Measurements from ENCODE around the gene AGBL5. TPM values are rescaled to one million over a fixed set of nuclear protein-coding genes. Genes with fewer than 3 reads are reported as not detected.

The AGBL5 gene, protein sequence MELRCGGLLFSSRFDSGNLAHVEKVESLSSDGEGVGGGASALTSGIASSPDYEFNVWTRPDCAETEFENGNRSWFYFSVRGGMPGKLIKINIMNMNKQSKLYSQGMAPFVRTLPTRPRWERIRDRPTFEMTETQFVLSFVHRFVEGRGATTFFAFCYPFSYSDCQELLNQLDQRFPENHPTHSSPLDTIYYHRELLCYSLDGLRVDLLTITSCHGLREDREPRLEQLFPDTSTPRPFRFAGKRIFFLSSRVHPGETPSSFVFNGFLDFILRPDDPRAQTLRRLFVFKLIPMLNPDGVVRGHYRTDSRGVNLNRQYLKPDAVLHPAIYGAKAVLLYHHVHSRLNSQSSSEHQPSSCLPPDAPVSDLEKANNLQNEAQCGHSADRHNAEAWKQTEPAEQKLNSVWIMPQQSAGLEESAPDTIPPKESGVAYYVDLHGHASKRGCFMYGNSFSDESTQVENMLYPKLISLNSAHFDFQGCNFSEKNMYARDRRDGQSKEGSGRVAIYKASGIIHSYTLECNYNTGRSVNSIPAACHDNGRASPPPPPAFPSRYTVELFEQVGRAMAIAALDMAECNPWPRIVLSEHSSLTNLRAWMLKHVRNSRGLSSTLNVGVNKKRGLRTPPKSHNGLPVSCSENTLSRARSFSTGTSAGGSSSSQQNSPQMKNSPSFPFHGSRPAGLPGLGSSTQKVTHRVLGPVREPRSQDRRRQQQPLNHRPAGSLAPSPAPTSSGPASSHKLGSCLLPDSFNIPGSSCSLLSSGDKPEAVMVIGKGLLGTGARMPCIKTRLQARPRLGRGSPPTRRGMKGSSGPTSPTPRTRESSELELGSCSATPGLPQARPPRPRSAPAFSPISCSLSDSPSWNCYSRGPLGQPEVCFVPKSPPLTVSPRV
- total RNA-seq = 10 to 100 TPM in 6 of 10 donors, 1 to 10 TPM in 4; 7.9 to 16.8 (median 11.7) TPM
- polyA plus RNA-seq = 1 to 10 TPM; 4.2 to 6.5 TPM
- long read RNA-seq, donor 1, partial matches to known transcripts = 2 of 11 reads
- long read RNA-seq, donor 1, other reads (novel, unspliced or antisense) = 6 of 11 reads
- long read RNA-seq, donor 2, transcript AGBL5-201 (11 exons, 2,382 nt) = major isoform, 5 of 14 reads
- long read RNA-seq, donor 2, partial matches to known transcripts = 2 of 14 reads
- long read RNA-seq, donor 2, other reads (novel, unspliced or antisense) = 7 of 14 reads
- long read RNA-seq, donor 3, transcript AGBL5-201 (11 exons, 2,382 nt) = major isoform, 5 of 25 reads
- long read RNA-seq, donor 3, partial matches to known transcripts = 12 of 25 reads
- long read RNA-seq, donor 3, other reads (novel, unspliced or antisense) = 7 of 25 reads

DNA sequence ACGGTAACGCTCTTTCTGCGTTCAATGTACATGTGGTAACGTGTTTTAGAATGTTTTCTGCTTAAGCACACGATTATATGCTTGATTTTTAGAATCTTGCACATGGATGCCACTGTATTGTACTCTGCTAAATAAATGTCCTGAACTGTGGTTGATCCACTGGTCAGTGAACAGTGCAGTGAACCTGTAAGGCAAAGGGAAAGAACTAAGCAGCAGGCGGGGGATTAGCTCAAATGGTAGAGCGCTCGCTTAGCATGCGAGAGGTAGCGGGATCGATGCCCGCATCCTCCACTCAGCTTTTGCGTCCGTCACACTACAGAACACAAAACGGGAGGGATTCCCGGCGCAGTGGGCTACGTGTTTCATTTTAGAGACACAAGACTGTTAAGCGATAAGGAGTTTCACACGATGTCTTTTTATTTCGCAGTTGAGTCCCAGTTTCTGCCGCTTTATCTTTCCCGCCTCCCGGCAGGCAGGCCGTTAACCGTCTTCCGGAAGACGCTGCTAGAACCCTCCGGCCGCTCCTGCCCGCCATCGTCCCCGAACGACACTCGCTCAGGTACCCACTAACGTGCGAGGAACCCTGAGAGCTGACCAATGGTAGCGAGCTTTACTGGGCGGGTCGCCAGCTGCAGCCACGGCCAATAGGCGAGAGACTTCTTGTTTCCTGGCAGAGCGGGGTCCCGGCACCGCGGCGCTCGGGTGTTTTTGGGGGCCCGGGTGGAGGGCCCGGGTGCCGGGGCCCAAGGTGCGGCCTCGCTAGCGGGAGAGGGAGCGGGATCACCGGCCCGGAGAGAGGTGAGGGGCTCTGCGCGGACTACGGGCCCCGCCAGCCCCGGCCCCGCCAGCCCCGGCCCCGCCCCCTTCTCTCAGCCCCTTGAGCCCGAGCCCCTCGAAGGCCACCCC, at the start of gene AGBL5:
AGBL5 (plus strand) TSS at position 673 of the 906 bp plus-strand sequence. CDS start 1,291 bp downstream, outside the sequence.
- Histone ChIP-seq H3K4me1 (peaks cover 7 to 22% (median 16%) of the 10 kb centered on the region in 9 donors), H3K27ac (peak within 1 kb of the TSS; percentile 15 to 92 (median 88)), H3K9me3 (no peaks in the 10 kb centered on the region), H3K36me3 (peaks cover 0 to 34% (median 24%) of the 10 kb centered on the region in 9 donors), H3K27me3 (no peaks in the 10 kb centered on the region), H3K4me3 (peak within 1 kb of the TSS; percentile 78 to 97 (median 94))
- intact Hi-C loops (cut with DNase I) = loop anchor here in 5 of 10 donors (1.0 to 5.0 kb wide), 5 partner anchors 20 to 36 kb away; partner anchors contain the start of genes KHK (in 5 of the 5) and OST4 (in 3 of the 5)
- ATAC-seq (peak; percentile 82 to 91 (median 86)), DNase-seq (peak; percentile 95 to 96)
- WGBS, 2 donors = 0% methylated on average over 57 to 66 of the region's 67 CpGs
- TF ChIP-seq, protein P1, sequence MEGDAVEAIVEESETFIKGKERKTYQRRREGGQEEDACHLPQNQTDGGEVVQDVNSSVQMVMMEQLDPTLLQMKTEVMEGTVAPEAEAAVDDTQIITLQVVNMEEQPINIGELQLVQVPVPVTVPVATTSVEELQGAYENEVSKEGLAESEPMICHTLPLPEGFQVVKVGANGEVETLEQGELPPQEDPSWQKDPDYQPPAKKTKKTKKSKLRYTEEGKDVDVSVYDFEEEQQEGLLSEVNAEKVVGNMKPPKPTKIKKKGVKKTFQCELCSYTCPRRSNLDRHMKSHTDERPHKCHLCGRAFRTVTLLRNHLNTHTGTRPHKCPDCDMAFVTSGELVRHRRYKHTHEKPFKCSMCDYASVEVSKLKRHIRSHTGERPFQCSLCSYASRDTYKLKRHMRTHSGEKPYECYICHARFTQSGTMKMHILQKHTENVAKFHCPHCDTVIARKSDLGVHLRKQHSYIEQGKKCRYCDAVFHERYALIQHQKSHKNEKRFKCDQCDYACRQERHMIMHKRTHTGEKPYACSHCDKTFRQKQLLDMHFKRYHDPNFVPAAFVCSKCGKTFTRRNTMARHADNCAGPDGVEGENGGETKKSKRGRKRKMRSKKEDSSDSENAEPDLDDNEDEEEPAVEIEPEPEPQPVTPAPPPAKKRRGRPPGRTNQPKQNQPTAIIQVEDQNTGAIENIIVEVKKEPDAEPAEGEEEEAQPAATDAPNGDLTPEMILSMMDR (IDR thresholded peaks at IDR 0.05) = no peak

DNA sequence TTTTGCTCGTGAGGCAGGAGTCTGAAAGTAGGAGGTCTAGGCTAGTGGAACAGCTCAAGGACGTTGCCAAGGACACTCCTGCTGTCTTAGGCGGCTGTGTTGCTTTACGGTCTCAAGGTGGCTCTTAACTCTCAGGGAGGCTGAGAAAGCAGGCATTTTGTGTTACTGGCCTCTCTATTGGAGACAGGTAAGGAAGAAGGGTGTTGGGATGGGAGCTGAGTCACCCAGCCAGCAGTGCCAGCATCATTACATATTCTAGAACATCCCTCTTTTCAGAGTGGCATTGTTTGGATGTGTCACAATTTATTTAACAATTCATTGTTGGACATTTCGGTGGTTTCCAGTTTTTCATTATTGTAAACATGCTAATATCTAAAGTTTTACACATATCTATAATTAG, 49.5 kb upstream of the AGBL5 start:
- WGBS, 2 donors = 74 to 76% methylated on average over 5 of the region's 5 CpGs
- Histone ChIP-seq H3K4me1 (peaks cover 0 to 8% (median 3%) of the 10 kb centered on the region in 9 donors), H3K27me3 (no peaks in the 10 kb centered on the region), H3K4me3 (no peak overlapping the region), H3K36me3 (no peaks in the 10 kb centered on the region), H3K27ac (no peak overlapping the region), H3K9me3 (no peaks in the 10 kb centered on the region)
- DNase-seq = no peak
- no peak for ATAC-seq
- intact Hi-C loops (cut with DNase I) = no loop called here
- TF ChIP-seq, protein P1 (IDR thresholded peaks at IDR 0.05) = no peak

DNA sequence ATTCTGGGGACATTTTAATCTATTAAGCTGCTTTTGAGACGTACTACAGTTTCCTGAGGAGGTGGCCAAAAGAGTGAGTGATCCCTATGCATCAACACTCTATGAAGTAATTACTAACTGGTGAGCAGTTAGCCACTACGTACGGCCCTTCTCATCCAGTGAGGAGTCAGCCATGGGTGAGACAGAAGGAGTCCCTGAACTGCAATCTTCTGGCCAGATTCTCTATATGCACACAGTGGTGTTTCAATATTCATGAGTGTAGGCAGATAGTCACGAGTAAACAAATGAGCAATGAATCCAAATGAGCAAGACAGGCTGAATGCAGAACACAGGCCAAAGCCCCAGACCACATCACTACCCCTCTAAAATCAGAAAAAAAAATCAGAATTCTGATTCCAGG, 48.5 kb upstream of the AGBL5 start:
- Histone ChIP-seq H3K27me3 (no peaks in the 10 kb centered on the region), H3K36me3 (no peaks in the 10 kb centered on the region), H3K4me3 (no peak overlapping the region), H3K4me1 (peaks cover 0 to 16% (median 8%) of the 10 kb centered on the region in 9 donors), H3K27ac (no peak overlapping the region), H3K9me3 (no peaks in the 10 kb centered on the region)
- TF ChIP-seq, protein P1 (IDR thresholded peaks at IDR 0.05) = no peak
- intact Hi-C loops (cut with DNase I) = no loop called here
- 92% methylated on average over 4 of the region's 4 CpGs for WGBS, 2 donors
- DNase-seq (no peak), ATAC-seq (no peak)

Data from heart right ventricle (tissue), 16 donors.